KBM-7 (cell line): ENCODE data around the gene TSPAN9.

Source experiments
- DNase-seq: peaks from one replicate; pipeline ENCODE4 v3.0.0-alpha.2; 2015
- in situ Hi-C: fragments of 300-500 bp; cut with MboI; formaldehyde crosslinking; loops from 2 replicates; pipeline ENCODE4 v1.14.3; 2020; ENCODE audit warnings: low sequenced_read_pairs, low pct_unique_long_range_greater_than_20kb, mixed read lengths

TSPAN9 gene

DNA sequence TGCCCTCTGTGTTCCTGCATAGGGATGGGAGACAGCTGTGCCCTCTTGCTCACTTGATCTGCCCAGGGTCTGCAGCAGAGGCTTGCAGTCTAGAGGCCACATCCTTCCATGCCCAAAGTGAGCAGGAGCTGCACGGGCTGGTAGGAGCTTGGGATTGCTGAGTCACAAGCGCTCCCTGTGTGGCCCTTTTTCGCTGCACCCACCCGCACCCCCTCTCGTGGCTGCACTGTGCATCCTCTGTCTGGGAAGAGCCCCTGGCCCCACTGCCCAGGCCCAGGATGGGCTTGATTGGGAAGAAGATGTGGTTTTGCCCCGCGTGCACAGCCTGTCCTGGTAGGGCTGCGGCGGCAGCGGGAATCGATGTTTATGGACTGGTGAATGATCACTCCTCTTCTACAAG, 192.4 kb downstream of the TSPAN9 start:
- in situ Hi-C loops, result no loop called here
- DNase-seq, result no peak

- DNase-seq, result no peak
- in situ Hi-C loops, result loop anchor here (10.0 kb wide), 1 partner anchor 136 kb away; no protein-coding TSS in a partner anchor
Measured at GRCh38 chr12:3271146-3271545, 194.0 kb downstream of the TSPAN9 start.

- no peak for DNase-seq
- in situ Hi-C loops, result loop anchor here (10.0 kb wide), 1 partner anchor 137 kb away; no protein-coding TSS in a partner anchor
Measured at GRCh38 chr12:3271639-3272038, 194.5 kb downstream of the TSPAN9 start.

DNA sequence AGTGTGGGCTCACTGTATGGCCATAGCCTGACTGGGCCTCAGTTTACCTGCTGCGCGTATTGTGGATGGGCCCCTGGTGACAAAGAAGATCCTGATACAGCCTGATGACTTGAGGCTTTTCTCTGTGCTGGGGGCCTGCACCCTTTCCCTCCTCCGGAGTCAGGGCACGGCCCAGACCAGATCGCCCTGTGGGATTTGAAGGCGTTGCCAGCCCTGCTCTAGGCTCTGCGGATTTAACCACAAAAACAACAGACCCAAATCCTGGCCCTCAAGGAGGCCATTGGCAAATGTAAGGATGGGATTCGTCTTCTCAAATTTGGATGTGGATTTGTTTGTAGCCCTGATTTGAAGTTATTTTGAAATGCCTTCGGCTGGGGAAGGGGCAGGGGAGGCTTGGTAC, 195.8 kb downstream of the TSPAN9 start:
- DNase-seq, result no peak
- in situ Hi-C loops, result loop anchor here (10.0 kb wide), 1 partner anchor 138 kb away; no protein-coding TSS in a partner anchor

DNA sequence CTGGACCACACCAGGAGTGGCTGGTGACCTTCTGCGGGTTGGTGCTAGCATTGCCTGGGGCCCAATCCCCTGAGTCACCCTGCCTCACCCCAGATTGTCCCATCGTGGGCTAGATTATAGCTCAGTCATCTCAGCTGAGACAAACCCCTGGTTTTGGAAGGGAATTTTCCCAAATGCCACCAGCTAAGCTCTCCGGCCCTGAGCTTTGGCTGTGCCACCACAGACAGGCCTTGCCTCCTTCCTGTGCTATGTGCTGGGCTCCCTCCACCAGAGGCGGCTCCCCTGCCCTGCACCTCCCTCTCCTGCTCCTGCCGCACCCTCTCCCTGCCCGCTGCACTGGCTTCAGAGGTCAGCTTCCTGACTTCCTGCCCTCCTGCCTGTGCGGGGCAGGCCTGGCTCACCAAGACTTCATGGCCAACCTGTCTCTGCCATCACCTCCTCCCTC, 196.3 kb downstream of the TSPAN9 start:
- in situ Hi-C loops, result loop anchor here (10.0 kb wide), 1 partner anchor 139 kb away; no protein-coding TSS in a partner anchor
- DNase-seq, result no peak

DNA sequence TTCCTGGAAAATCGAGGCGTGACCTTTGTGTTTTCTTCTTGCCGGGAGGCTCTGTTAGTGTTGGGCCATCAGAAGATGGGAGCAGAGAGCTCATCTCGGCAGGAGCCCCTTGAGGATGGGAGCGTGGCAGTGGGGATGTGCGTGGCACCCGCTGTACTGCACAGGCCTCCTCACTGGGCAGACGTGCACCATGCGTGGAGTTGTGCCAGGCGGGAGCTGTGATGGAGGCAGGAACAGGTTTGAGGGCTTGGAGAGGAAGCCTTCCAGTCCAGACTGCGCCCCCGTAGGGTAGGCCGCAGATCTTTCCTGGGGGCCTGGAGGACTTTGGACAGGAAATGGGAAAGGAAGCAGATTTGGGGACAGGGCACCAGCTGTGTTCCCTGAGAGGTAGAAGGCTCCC, 197.5 kb downstream of the TSPAN9 start:
- in situ Hi-C loops, result loop anchor here (10.0 kb wide), 1 partner anchor 140 kb away; no protein-coding TSS in a partner anchor
- DNase-seq, result no peak

DNA sequence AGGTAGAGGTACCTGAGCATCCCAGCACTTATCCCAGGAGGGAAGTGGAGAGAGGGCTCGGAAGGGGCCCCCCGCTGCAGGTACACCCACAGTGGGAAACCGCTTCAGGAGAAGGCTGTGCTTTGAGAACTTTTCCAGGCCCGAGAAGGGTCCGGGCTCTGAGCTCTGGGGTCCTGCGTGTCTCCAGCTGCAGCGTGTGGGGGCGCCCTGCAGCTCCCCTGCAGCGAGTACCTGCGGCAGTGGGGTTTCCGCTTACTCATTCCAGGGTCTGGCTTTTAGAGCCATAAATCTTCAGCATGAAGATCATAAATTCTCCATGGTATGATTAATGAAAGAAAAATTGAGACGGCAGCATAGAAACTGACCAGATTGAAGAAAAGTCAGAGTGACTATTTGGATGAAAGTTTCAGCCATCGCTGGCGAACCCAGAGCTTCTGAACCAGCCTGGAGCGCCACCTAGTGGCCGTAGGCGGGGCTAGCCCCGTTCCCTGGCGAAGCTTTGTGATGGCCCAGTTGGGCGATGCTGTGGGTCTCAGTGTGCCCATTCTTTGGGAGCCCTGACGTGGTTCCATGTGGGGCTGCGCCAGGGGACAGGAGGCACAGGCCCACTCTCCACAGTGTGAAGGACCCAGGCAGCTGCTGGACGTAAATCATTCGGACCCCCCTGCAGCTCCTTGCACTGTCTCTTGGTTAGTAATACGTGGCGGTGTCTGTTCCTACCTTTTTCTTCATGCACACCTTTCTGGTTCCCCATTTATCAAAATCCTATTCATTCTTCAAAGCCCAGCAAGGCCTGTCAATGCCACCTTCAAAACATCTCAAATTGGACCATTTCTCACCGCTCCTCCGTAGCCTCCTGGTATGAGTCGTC, 198.2 kb downstream of the TSPAN9 start:
- DNase-seq, result peak; percentile 56
- in situ Hi-C loops, result loop anchor here (10.0 kb wide), 1 partner anchor 141 kb away; no protein-coding TSS in a partner anchor

DNA sequence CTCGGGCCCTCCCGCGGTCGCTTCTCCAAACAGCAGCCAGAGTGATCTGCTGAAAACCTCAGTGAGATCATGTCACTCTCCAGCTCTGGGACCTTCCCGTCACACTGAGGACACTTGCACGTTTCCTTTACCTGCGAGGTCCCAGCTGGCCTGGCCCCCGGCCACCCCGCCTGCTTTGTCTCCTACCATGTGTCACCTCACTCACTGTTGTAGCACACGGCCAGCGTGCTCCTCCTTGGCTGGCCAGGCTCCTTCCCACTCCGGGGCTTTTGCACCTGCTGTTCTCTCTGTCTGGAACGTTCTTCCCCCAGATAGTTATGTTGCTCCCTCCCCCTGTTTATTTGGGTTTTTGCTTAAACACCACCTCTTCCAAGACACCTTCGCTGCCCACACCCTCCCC, 199.0 kb downstream of the TSPAN9 start:
- in situ Hi-C loops, result loop anchor here (10.0 kb wide), 1 partner anchor 141 kb away; no protein-coding TSS in a partner anchor
- no peak for DNase-seq

- in situ Hi-C loops, result loop anchor here (10.0 kb wide), 1 partner anchor 143 kb away; no protein-coding TSS in a partner anchor
- no peak for DNase-seq
Measured at GRCh38 chr12:3277306-3277943, 200.2 kb downstream of the TSPAN9 start.

DNA sequence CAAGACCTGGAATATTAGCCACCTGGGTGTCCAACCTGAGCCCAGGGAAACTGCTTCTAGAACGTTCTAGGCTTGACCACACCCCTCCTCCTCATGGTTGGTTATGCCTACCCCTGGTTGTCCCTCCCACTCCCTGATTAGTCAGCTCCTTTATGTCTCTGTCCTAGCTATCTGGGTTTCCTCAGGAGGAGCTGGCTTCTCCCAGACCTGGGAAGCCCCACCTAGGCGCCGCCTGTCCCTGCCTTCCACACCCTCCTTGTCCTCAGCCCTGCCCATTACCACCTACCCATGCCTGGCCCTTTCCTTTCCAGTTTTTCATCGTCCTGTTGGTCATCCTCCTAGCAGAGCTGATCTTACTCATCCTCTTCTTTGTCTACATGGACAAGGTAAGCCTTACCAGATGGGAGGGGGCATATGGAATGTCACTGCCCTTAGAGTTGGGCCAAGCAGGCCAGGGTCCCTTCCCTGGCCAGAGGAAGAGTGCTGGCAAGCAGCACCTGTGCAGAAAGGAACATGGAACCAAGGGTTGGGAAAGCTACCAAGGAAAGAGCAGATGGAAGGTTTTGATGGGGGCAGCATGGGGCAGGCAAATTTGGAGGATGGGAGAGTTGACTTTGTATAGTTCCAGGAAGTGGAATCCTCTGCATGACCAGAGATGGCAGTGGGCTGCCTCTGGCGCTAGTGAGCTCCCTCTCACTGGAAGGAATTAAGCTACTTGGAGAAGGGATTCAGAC, 201.7 kb downstream of the TSPAN9 start:
- no peak for DNase-seq
- in situ Hi-C loops, result loop anchor here (10.0 kb wide), 1 partner anchor 144 kb away; no protein-coding TSS in a partner anchor

GRCh38 chr12:3279415-3279780, 202.2 kb downstream of the TSPAN9 start:
- no peak for DNase-seq
- in situ Hi-C loops, result loop anchor here (10.0 kb wide), 1 partner anchor 145 kb away; no protein-coding TSS in a partner anchor

DNA sequence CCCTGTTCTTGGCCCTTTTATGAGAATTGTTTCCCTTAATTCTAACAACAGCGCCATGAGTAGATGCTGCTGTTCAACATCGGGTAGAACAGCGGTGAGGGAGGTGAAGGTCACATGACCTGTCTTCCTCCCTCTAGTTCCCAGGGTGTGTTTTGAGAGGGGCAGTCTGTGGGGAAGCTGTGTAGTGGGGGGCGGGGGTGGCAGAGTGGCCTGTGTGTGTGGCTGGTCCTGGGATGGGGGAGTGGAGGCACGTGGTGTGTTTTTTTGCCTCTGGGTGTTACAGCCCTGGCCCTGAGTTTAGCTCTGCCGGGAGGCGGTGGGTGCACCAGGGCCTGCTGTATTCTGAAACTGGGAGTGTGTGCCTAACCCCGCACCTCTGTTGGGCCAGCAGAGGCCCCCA, 202.7 kb downstream of the TSPAN9 start:
- in situ Hi-C loops, result loop anchor here (10.0 kb wide), 1 partner anchor 145 kb away; no protein-coding TSS in a partner anchor
- DNase-seq, result no peak

DNA sequence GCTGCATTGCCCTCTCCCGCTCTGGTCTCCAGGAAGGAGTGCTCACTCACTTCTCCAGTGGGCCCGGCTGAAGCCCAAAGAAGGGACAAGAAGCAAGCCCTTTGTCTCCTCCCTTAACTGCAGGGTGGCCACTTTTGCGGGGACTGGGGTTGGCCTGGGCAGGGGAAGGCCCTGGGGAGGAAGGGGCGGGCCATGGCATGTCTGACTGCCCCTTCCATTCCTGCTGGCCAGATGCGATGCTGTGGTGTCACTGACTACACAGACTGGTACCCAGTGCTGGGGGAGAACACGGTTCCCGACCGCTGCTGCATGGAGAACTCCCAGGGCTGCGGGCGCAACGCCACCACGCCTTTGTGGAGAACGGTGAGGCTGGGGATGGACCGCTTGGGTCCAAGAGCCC, 203.8 kb downstream of the TSPAN9 start:
- in situ Hi-C loops, result no loop called here
- DNase-seq, result no peak

- no peak for DNase-seq
- in situ Hi-C loops, result no loop called here
Measured at GRCh38 chr12:3281588-3282383, 204.6 kb downstream of the TSPAN9 start.

DNA sequence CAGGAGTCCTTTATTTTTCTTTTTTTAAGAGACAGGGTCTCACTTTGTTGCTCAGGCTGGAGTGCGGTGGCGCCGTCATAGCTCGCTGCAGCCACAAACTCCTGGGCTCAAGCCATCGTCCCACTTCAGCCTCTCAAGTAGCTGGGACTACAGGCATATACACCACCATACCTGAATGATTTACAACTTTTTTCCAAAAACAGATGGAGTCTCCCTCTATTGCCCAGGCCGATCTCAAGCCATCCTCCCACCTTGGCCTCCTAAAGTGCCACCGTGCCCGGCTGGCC, 205.1 kb downstream of the TSPAN9 start:
- no peak for DNase-seq
- in situ Hi-C loops, result no loop called here

- in situ Hi-C loops, result no loop called here
- DNase-seq, result no peak
Measured at GRCh38 chr12:3283137-3283680, 206.0 kb downstream of the TSPAN9 start.

DNA sequence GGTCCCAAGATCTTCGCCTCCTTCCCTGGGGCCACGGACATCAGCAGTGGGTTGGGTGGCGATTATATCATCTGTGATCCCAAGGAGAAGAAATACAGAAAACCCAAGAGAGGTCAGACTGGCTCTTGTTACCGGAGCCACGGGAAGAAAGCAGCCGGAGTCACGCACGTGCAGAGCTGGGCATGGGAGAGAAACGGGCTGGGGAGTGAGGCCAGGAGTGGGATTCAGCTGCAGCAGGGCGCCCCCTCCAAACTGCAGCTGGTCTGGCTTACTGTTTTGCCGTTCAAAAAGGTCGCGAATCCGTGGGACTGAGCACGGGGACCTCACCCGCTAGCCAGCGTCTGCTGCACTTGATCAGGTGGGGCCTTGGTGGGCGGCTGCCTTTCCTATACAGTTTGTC, 207.2 kb downstream of the TSPAN9 start:
- in situ Hi-C loops, result no loop called here

GRCh38 chr12:3285570-3285969, 208.4 kb downstream of the TSPAN9 start:
- no peak for DNase-seq
- in situ Hi-C loops, result no loop called here

More for the DNA sequence above, 207.2 kb downstream of the TSPAN9 start:
- no peak for DNase-seq
